HEK293T (cell line): ENCODE measurements around the gene ZNF200.

Experiments used
- BHLHE40 ChIP-seq: fragments of 450-650 bp; IDR thresholded peaks from 2 replicates; pipeline ENCODE4 v1.6.1; 2016; ENCODE audit warnings: mild to moderate bottlenecking, moderate library complexity, borderline replicate concordance
- ELF4 ChIP-seq: fragments of 450-650 bp; IDR thresholded peaks from 2 replicates; pipeline ENCODE4 v1.6.1; 2017; ENCODE audit warnings: antibody characterized with exemption
- FOXM1 ChIP-seq: fragments of 450-650 bp; IDR thresholded peaks from 2 replicates; pipeline ENCODE4 v1.6.1; 2017; ENCODE audit warnings: mild to moderate bottlenecking, borderline replicate concordance
- L3MBTL2 ChIP-seq: fragments of 450-650 bp; conservative IDR thresholded peaks from 2 replicates; pipeline ENCODE4 v1.6.1; 2016; ENCODE audit warnings: mild to moderate bottlenecking
- NFRKB ChIP-seq: fragments of 450-650 bp; IDR thresholded peaks from 2 replicates; pipeline ENCODE4 v1.6.1; 2016; ENCODE audit warnings: mild to moderate bottlenecking, moderate library complexity
- PKNOX1 ChIP-seq: fragments of 450-650 bp; IDR thresholded peaks from 2 replicates; pipeline ENCODE4 v1.6.1; 2016
- SP1 ChIP-seq: fragments of 450-650 bp; IDR thresholded peaks from 2 replicates; pipeline ENCODE4 v1.6.1; 2017

- no peak for TF ChIP-seq SP1
- TF ChIP-seq BHLHE40 = no peak
- no peak for TF ChIP-seq ELF4
- TF ChIP-seq L3MBTL2 = no peak
- TF ChIP-seq FOXM1 = no peak
- no peak for TF ChIP-seq NFRKB
- no peak for TF ChIP-seq PKNOX1
These were observed 41.7 kb upstream of the ZNF200 start for GRCh38 chr16:3276679-3277078.
